GM08714 (cell line): ENCODE results near the gene FNDC3B.

Experiments used
- H3K4me3 ChIP-seq: fragments of 200-500 bp; sonication (Bioruptor generic); 2 replicates; pipeline ENCODE4 v1.5.1; 2014; ENCODE audit warnings: mild to moderate bottlenecking, low read length, inconsistent platforms
- ZNF274 ChIP-seq: IDR thresholded peaks from 2 replicates; pipeline ENCODE4 v1.6.1; 2012; ENCODE audit warnings: mild to moderate bottlenecking, low read depth, low read length

FNDC3B gene

GRCh38 chr3:172128858-172129257 lies 89.5 kb downstream of the FNDC3B start:
- H3K4me3 ChIP-seq: no peak overlapping the region
- no peak for TF ChIP-seq ZNF274

GRCh38 chr3:172129498-172129849 lies 90.1 kb downstream of the FNDC3B start:
- TF ChIP-seq ZNF274: no peak
- H3K4me3 ChIP-seq: no peak overlapping the region

GRCh38 chr3:172129850-172130716 lies 90.7 kb downstream of the FNDC3B start:
- TF ChIP-seq ZNF274: no peak
- H3K4me3 ChIP-seq: no peak overlapping the region

GRCh38 chr3:172130717-172131050 lies 91.3 kb downstream of the FNDC3B start:
- no peak for TF ChIP-seq ZNF274
- H3K4me3 ChIP-seq: no peak overlapping the region

GRCh38 chr3:172131746-172132145 lies 92.4 kb downstream of the FNDC3B start:
- no peak for TF ChIP-seq ZNF274
- H3K4me3 ChIP-seq: no peak overlapping the region

GRCh38 chr3:172132159-172132586 lies 92.8 kb downstream of the FNDC3B start:
- no peak for TF ChIP-seq ZNF274
- no peak overlapping the region; the same call in 1 of the 2 replicates for H3K4me3 ChIP-seq

GRCh38 chr3:172132721-172133311 lies 93.4 kb downstream of the FNDC3B start:
- no peak overlapping the region for H3K4me3 ChIP-seq
- TF ChIP-seq ZNF274: no peak

GRCh38 chr3:172133838-172134237 lies 94.5 kb downstream of the FNDC3B start:
- TF ChIP-seq ZNF274: no peak
- H3K4me3 ChIP-seq: peak overlapping the region; percentile 54; the same call in 1 of the 2 replicates

GRCh38 chr3:172134352-172134751 lies 95.0 kb downstream of the FNDC3B start:
- TF ChIP-seq ZNF274: no peak
- no peak overlapping the region for H3K4me3 ChIP-seq

GRCh38 chr3:172135185-172135584 lies 95.8 kb downstream of the FNDC3B start:
- H3K4me3 ChIP-seq: no peak overlapping the region
- TF ChIP-seq ZNF274: no peak

GRCh38 chr3:172135820-172136219 lies 96.4 kb downstream of the FNDC3B start:
- no peak overlapping the region for H3K4me3 ChIP-seq
- no peak for TF ChIP-seq ZNF274

GRCh38 chr3:172136330-172136729 lies 97.0 kb downstream of the FNDC3B start:
- H3K4me3 ChIP-seq: no peak overlapping the region
- TF ChIP-seq ZNF274: no peak

- TF ChIP-seq ZNF274: no peak
- H3K4me3 ChIP-seq: no peak overlapping the region; the same call in 1 of the 2 replicates
Measured at GRCh38 chr3:172137287-172138192, 98.2 kb downstream of the FNDC3B start.

GRCh38 chr3:172138193-172138537 lies 98.8 kb downstream of the FNDC3B start:
- H3K4me3 ChIP-seq: no peak overlapping the region; the same call in 1 of the 2 replicates
- TF ChIP-seq ZNF274: no peak

- H3K4me3 ChIP-seq: peak overlapping the region; percentile 32; the same call in 1 of the 2 replicates
- no peak for TF ChIP-seq ZNF274
Measured at GRCh38 chr3:172138792-172139507, 99.6 kb downstream of the FNDC3B start.
